HUES6 (cell line): ENCODE measurements around the gene UBR4.
"Not testable (repeated sequence)": the region's sequence is repeated elsewhere in the genome, so short reads cannot be mapped to it uniquely, and the experiment has no call there.

ENCODE experiments used
- H3K27ac ChIP-seq: 2 replicates; pipeline ENCODE4 v1.7.0; 2013; ENCODE audit warnings: low read depth, mild to moderate bottlenecking, low read length, inconsistent platforms
- H3K27me3 ChIP-seq: 2 replicates; pipeline ENCODE4 v1.6.1; 2013; ENCODE audit warnings: low read length; ENCODE audit not compliant: control insufficient read depth, insufficient read depth
- H3K36me3 ChIP-seq: 2 replicates; pipeline ENCODE4 v1.6.1; 2013; ENCODE audit warnings: low read length; ENCODE audit not compliant: control insufficient read depth, insufficient read depth
- H3K4me1 ChIP-seq: 2 replicates; pipeline ENCODE4 v1.6.1; 2013; ENCODE audit warnings: low read length; ENCODE audit not compliant: control insufficient read depth, insufficient read depth
- H3K4me3 ChIP-seq: 2 replicates; pipeline ENCODE4 v1.5.1; 2013; ENCODE audit warnings: low read depth, low read length
- H3K9ac ChIP-seq: one replicate; pipeline ENCODE4 v1.6.1; 2013; ENCODE audit warnings: mild to moderate bottlenecking, low read length
- H3K9me3 ChIP-seq: 2 replicates; pipeline ENCODE4 v1.6.1; 2013; ENCODE audit warnings: low read depth, low read length; ENCODE audit not compliant: control insufficient read depth, insufficient read depth

Gene UBR4

GRCh38 chr1:19239876-19240275 is 29.8 kb upstream of the UBR4 start:
- no peaks in the 10 kb centered on the region for H3K9me3 ChIP-seq
- no peak overlapping the region for H3K27ac ChIP-seq
- peaks cover 91% of the 10 kb centered on the region for H3K36me3 ChIP-seq
- H3K27me3 ChIP-seq = no peaks in the 10 kb centered on the region
- no peak overlapping the region for H3K9ac ChIP-seq
- no peak overlapping the region for H3K4me3 ChIP-seq
- H3K4me1 ChIP-seq = no peaks in the 10 kb centered on the region

GRCh38 chr1:19234224-19234623 is 24.2 kb upstream of the UBR4 start:
- Histone ChIP-seq H3K4me3 (no peak overlapping the region), H3K9me3 (no peaks in the 10 kb centered on the region), H3K36me3 (peaks cover 91% of the 10 kb centered on the region), H3K9ac (no peak overlapping the region), H3K27me3 (no peaks in the 10 kb centered on the region), H3K4me1 (no peaks in the 10 kb centered on the region), H3K27ac (no peak overlapping the region)

- H3K27me3 ChIP-seq = no peaks in the 10 kb centered on the region
- H3K9ac ChIP-seq = no peak overlapping the region
- H3K27ac ChIP-seq = no peak overlapping the region
- no peaks in the 10 kb centered on the region for H3K9me3 ChIP-seq
- H3K4me3 ChIP-seq = no peak overlapping the region
- H3K36me3 ChIP-seq = peaks cover 88% of the 10 kb centered on the region
- H3K4me1 ChIP-seq = no peaks in the 10 kb centered on the region
These were observed 22.4 kb upstream of the UBR4 start for GRCh38 chr1:19232524-19232846.

GRCh38 chr1:19231736-19232523 is 21.9 kb upstream of the UBR4 start:
- H3K4me3 ChIP-seq, H3K27me3 ChIP-seq, H3K4me1 ChIP-seq, H3K27ac ChIP-seq, H3K9ac ChIP-seq, H3K9me3 ChIP-seq: not testable (repeated sequence)
- peaks cover 88% of the 10 kb centered on the region for H3K36me3 ChIP-seq

GRCh38 chr1:19229828-19230325 is 19.8 kb upstream of the UBR4 start:
- peaks cover 96% of the 10 kb centered on the region for H3K36me3 ChIP-seq
- H3K9me3 ChIP-seq = no peaks in the 10 kb centered on the region
- H3K4me3 ChIP-seq = no peak overlapping the region
- no peak overlapping the region for H3K9ac ChIP-seq
- no peak overlapping the region for H3K27ac ChIP-seq
- H3K27me3 ChIP-seq = no peaks in the 10 kb centered on the region
- no peaks in the 10 kb centered on the region for H3K4me1 ChIP-seq

- no peaks in the 10 kb centered on the region for H3K27me3 ChIP-seq
- H3K9me3 ChIP-seq = no peaks in the 10 kb centered on the region
- no peaks in the 10 kb centered on the region for H3K4me1 ChIP-seq
- H3K4me3 ChIP-seq = no peak overlapping the region
- H3K36me3 ChIP-seq = peaks cover 96% of the 10 kb centered on the region
- H3K9ac ChIP-seq = no peak overlapping the region
- H3K27ac ChIP-seq = no peak overlapping the region
These were observed 19.2 kb upstream of the UBR4 start for GRCh38 chr1:19229229-19229628.

GRCh38 chr1:19222979-19223824 is 13.1 kb upstream of the UBR4 start:
- H3K9me3 ChIP-seq = no peaks in the 10 kb centered on the region
- H3K36me3 ChIP-seq = peaks cover 97% of the 10 kb centered on the region
- no peak overlapping the region for H3K9ac ChIP-seq
- H3K27me3 ChIP-seq = no peaks in the 10 kb centered on the region
- H3K4me1 ChIP-seq = no peaks in the 10 kb centered on the region
- no peak overlapping the region for H3K4me3 ChIP-seq
- no peak overlapping the region for H3K27ac ChIP-seq

- Histone ChIP-seq H3K4me3 (no peak overlapping the region), H3K27ac (no peak overlapping the region), H3K9me3 (no peaks in the 10 kb centered on the region), H3K36me3 (peaks cover 98% of the 10 kb centered on the region), H3K9ac (no peak overlapping the region), H3K27me3 (no peaks in the 10 kb centered on the region), H3K4me1 (no peaks in the 10 kb centered on the region)
These were observed 12.5 kb upstream of the UBR4 start for GRCh38 chr1:19222573-19222972.

- Histone ChIP-seq H3K36me3 (peaks cover 100% of the 10 kb centered on the region), H3K4me3 (no peak overlapping the region), H3K4me1 (no peaks in the 10 kb centered on the region), H3K9ac (no peak overlapping the region), H3K27me3 (no peaks in the 10 kb centered on the region), H3K27ac (no peak overlapping the region), H3K9me3 (no peaks in the 10 kb centered on the region)
These were observed 10.9 kb upstream of the UBR4 start for GRCh38 chr1:19220991-19221390.

GRCh38 chr1:19220080-19220846 is 10.2 kb upstream of the UBR4 start:
- Histone ChIP-seq H3K9ac (no peak overlapping the region), H3K4me3 (no peak overlapping the region), H3K27ac (no peak overlapping the region), H3K9me3 (no peaks in the 10 kb centered on the region), H3K4me1 (no peaks in the 10 kb centered on the region), H3K36me3 (peaks cover 97% of the 10 kb centered on the region), H3K27me3 (no peaks in the 10 kb centered on the region)

- Histone ChIP-seq H3K9ac (no peak overlapping the region), H3K36me3 (peaks cover 95% of the 10 kb centered on the region), H3K9me3 (no peaks in the 10 kb centered on the region), H3K27me3 (no peaks in the 10 kb centered on the region), H3K4me1 (no peaks in the 10 kb centered on the region), H3K27ac (no peak overlapping the region), H3K4me3 (no peak overlapping the region)
These were observed 9.4 kb upstream of the UBR4 start for GRCh38 chr1:19219451-19219850.
